LHCN-M2 (cell line): ENCODE results near the gene PROCA1. TPM values are rescaled to one million over a fixed set of nuclear protein-coding genes. Genes with fewer than 3 reads are reported as not detected.

Source experiments
- DNase-seq: peaks from one replicate; pipeline ENCODE4 v3.0.0-alpha.2; 2012; ENCODE audit warnings: low read depth
- polyA plus RNA-seq: library from polyadenylated mRNA; unstranded; fragments of >200 nt; gene quantifications from one replicate; pipeline ENCODE4 v1.2.1, GENCODE V29; 2012; ENCODE audit warnings: missing spikeins
- total RNA-seq: library from RNA; depleted of rRNA; stranded (reverse); fragments of >200 nt; gene quantifications from 2 replicates; pipeline ENCODE4 v1.2.3, GENCODE V29; 2014; rRNA removed

The PROCA1 gene
- total RNA-seq, result 1.2 and 2.4 TPM in 2 replicates
- 1.1 TPM for polyA plus RNA-seq

DNA sequence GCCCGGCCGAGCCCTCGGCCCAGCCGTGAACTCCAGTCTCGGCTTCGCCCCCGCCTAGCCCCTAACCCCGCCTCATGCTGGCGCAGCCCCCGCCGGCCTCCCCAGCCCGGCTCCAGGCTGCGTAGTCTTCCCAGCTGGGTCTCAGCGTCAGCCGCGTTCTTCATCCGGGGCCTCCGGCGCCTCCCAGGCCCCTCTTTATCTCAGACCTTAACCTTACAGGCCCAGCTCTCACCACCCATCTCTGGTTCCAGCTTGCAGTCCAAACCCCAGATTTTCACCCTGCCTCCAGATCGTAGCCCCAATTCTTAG is at the start of gene PROCA1:
TSS of gene PROCA1 (minus strand) at position 166 of the 309 bp plus-strand sequence. CDS start 228 bp downstream, outside the sequence.
- DNase-seq, result no peak

DNA sequence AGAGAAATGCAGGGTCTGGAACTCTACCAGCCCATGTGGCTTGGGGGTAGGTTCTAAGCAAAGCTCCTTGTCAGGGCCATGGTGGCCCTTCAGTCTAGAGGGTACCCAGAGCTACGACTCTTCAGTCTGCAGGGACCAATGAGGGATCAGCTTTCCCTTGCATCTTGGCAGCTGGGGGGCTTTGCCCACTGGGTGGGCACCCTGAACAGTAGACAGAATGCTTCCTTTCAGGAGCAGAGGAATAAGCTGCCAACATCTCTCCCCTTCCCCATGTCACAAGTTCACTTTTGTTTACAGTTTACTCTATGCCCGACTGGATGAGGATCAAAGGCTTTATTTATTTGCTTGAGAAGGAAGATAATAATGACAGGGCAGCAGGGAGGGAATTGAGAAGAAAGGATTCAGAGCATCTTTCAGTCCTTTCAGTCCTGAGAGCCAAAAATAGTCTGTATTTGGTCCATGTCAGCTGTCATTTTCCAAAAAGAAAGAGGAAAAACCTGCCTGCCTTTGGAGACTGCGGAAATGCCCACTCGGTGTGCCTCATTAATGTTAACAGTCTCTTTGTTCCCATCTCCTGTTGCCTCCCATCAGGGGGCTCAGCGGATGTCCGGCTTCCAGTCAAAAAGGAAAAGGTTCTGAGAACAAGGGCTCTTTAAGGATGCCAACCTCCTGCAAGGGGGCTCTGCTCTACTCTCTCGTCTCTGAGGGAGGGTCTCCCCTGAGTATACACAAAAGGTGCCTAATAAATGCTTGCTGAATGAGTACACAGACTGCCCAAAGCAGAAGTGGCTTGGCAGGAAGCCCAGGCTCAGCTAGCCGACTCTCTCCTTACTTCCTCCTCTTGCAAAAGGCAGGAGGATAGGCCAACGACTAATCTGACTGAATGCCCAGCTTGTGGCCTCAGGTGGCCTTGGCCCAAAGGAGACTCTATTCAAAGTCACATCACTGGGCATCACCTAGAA is 49.2 kb upstream of the PROCA1 start:
- no peak for DNase-seq

- DNase-seq, result no peak
These were observed 47.7 kb upstream of the PROCA1 start for GRCh38 chr17:28759256-28759865.

- no peak for DNase-seq
These were observed 46.9 kb upstream of the PROCA1 start for GRCh38 chr17:28758411-28759121.

DNA sequence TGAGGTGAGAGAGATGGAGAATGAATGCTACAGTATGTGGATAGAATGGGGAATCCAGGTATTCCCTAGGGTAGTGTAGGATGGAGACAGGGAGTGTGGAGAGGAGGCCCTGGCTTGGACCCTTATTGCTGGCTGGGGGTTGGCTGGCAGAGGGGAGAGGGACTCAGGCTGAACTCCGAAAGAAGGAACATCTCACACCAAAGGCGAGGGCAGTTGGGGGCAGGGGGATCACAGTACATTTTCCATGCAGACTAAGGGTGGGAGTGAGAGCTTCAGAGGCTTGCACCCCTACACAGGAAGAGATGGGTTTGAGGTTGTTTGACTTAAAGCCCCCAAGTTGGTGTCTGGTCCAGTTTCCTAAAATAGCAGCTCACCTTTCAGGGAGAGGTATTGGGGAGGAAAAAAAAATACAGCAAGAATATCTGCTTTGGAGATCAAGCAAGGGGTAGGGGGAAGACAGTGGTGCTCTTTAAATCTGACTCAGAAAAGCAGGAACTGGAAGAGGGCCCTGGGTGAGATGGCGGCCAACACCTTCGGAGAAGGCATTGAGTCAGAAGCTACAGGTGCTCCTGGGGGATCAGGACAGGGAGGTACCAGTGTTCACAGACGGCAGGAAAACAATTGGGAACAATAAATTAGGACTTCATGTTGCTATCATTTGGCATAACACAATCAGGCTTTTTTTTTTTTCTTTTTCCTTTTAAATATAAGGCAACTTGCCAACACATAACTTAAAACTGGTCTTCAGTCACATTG is 44.5 kb upstream of the PROCA1 start:
- no peak for DNase-seq

DNA sequence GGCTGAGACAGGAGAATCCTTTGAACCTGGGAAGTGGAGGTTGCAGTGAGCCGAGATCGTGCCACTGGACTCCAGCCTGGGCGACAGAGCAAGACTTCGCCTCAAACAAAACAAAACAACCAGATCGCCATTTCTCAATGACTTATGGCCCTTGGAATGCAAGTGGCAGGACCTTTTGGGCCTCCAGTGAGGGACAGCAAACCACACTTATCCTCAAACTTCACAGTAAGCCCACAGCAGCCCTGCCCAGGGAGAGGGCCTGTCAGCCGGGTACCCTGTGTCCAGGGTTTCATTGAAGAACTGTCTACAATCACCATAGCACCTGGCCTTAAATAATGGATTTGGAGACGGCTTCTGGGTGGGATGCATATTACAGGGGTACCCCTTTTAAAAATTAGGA is 43.8 kb upstream of the PROCA1 start:
- peak; percentile 61 for DNase-seq

GRCh38 chr17:28751600-28752366 is 40.1 kb upstream of the PROCA1 start:
- DNase-seq, result no peak

GRCh38 chr17:28750178-28751047 is 38.7 kb upstream of the PROCA1 start:
- peak; percentile 86 for DNase-seq

- DNase-seq, result no peak
These were observed 38.0 kb upstream of the PROCA1 start for GRCh38 chr17:28749516-28750177.

GRCh38 chr17:28748852-28749515 is 37.3 kb upstream of the PROCA1 start:
- no peak for DNase-seq

DNA sequence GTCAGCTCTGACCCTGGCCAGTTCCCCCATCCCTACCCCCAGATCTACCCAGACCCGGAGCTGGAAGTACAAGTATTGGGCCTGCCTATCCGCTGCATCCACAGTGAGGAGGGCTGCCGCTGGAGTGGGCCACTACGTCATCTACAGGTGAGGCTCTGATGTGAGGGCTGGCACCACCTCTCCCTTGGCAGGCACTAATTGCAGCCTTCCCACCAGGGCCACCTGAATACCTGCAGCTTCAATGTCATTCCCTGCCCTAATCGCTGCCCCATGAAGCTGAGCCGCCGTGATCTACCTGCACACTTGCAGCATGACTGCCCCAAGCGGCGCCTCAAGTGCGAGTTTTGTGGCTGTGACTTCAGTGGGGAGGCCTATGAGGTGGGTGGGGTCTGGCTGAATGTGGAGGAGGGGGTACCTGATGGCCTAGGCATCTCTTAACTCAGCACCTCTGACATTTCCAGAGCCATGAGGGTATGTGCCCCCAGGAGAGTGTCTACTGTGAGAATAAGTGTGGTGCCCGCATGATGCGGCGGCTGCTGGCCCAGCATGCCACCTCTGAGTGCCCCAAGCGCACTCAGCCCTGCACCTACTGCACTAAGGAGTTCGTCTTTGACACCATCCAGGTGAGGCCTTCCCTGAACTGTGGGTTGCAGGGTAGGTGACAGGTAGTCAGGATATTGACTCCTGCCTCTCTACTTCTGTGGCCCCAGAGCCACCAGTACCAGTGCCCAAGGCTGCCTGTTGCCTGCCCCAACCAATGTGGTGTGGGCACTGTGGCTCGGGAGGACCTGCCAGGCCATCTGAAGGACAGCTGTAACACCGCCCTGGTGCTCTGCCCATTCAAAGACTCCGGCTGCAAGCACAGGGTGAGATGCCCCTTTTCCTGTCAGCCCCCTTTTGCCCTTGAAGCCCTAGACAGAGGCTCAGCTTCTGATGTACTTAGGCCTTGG is 36.4 kb upstream of the PROCA1 start:
- no peak for DNase-seq

DNA sequence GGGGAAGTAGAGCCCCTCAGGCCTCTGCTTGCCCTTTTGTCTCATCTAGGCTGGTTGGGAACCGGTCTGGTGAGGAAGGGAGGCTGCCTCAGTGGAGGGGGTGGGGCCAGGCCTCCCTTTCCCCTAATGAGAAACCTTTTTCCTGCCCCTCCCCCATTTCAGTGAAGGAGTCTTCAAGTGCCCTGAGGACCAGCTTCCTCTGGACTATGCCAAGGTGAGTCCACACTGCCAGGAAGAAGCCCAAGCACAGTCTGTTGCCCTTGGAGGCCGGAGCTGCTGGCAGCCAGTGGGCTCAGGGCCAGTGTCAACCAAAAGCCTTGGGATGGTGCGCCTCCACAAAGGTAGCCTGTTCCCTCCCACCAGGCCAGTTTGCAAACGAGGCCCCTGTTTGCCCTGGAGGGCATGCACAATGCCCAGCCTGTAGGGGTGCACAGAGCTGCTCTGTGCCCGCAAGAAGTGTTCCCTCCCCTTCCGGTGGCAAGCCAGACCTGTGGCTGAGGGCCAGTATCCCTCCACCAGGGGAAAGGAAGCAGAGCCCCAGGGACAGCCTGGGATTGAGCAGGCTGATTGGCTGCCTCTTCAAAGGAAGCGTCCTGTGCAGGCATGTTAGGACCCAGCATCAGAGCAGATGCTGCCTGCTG is 35.5 kb upstream of the PROCA1 start:
- no peak for DNase-seq

- peak; percentile 95 for DNase-seq
These were observed 34.9 kb upstream of the PROCA1 start for GRCh38 chr17:28746611-28747050.

- DNase-seq, result no peak
These were observed 34.2 kb upstream of the PROCA1 start for GRCh38 chr17:28745786-28746411.

- DNase-seq, result no peak
These were observed 33.5 kb upstream of the PROCA1 start for GRCh38 chr17:28744972-28745785.
